HepG2 (cell line): Measurements from ENCODE around the gene DKKL1. TPM values are rescaled to one million over a fixed set of nuclear protein-coding genes. Genes with fewer than 3 reads are reported as not detected.
A peak's percentile ranks its signal among the peaks of the same experiment; 100 is the strongest.

Source experiments
- ARID2 ChIP-seq: sonication (generic); formaldehyde crosslinking; IDR thresholded peaks from 2 replicates; pipeline ENCODE4 v1.8.1; 2022; ENCODE audit warnings: mild to moderate bottlenecking, missing genetic modification reagents, borderline replicate concordance
- HOXA5 ChIP-seq: sonication (generic); formaldehyde crosslinking; IDR thresholded peaks from 2 replicates; pipeline ENCODE4 v1.4.0; 2020; ENCODE audit warnings: missing genetic modification reagents
- MYC ChIP-seq: sonication (generic); formaldehyde crosslinking; IDR thresholded peaks from 2 replicates; pipeline ENCODE4 v1.9.0; 2021; ENCODE audit warnings: missing genetic modification reagents, borderline replicate concordance
- SMARCE1 ChIP-seq: fragments of 450-650 bp; IDR thresholded peaks from 2 replicates; pipeline ENCODE4 v1.6.1; 2017; ENCODE audit warnings: borderline replicate concordance
- ZNF263 ChIP-seq: sonication (generic); formaldehyde crosslinking; IDR thresholded peaks from 2 replicates; pipeline ENCODE4 v1.4.0; 2020; ENCODE audit warnings: missing genetic modification reagents
- ZNF549 ChIP-seq: sonication (generic); formaldehyde crosslinking; IDR thresholded peaks from 2 replicates; pipeline ENCODE4 v1.5.0; 2020; ENCODE audit warnings: missing genetic modification reagents
- ZNF614 ChIP-seq: IDR thresholded peaks from 2 replicates; pipeline ENCODE4 v1.6.1; 2018; ENCODE audit warnings: missing biosample characterization, missing genetic modification reagents, inconsistent platforms, borderline replicate concordance
- ZNF792 ChIP-seq: IDR thresholded peaks from 2 replicates; pipeline ENCODE4 v1.6.1; 2016
- polyA plus RNA-seq, 8 experiments: library from polyadenylated mRNA; depleted of rRNA in 3 of 8; stranded (reverse) in 7 of 8; unstranded in 1 of 8; fragments of >200 nt; fragmentation: Illumina TruSeq in 4 of 8; extraction: Trizol in 4 of 8; gene quantifications; 2 replicates each; pipeline versions ENCODE4 v1.2.1 to v1.2.3, GENCODE V29; 2011 to 2016; ENCODE audit warnings: low read depth in 4 of 8, missing spikeins in 1 of 8, mixed read lengths in 1 of 8; ENCODE audit not compliant: insufficient read depth in 1 of 8
- total RNA-seq, 5 experiments: library from RNA; depleted of rRNA; stranded (reverse); fragments of >200 nt; fragmentation: Illumina TruSeq; extraction: Trizol; gene quantifications; 2 replicates each; pipeline ENCODE4 v1.2.3, GENCODE V29; 2016; ENCODE audit warnings: low read depth in 1 of 5
- TF ChIP-seq, protein P1 (sequence below): sonication (generic); formaldehyde crosslinking; IDR thresholded peaks from 2 replicates; pipeline ENCODE4 v1.5.0; 2020; ENCODE audit warnings: mild to moderate bottlenecking, missing genetic modification reagents, borderline replicate concordance
- TF ChIP-seq, protein P2 (sequence below): IDR thresholded peaks from 2 replicates; pipeline ENCODE4 v1.6.1; 2016
- TF ChIP-seq, protein P3 (sequence below): sonication (generic); formaldehyde crosslinking; IDR thresholded peaks from 2 replicates; pipeline ENCODE4 v1.4.0; 2020; ENCODE audit warnings: missing genetic modification reagents, low read depth, mild to moderate bottlenecking, borderline replicate concordance
- TF ChIP-seq, protein P4 (sequence below): sonication (generic); formaldehyde crosslinking; IDR thresholded peaks from 2 replicates; pipeline ENCODE4 v1.5.0; 2020; ENCODE audit warnings: mild to moderate bottlenecking, low read depth, missing genetic modification reagents, borderline replicate concordance
- TF ChIP-seq, protein P5 (sequence below), 2 experiments: fragments of 450-650 bp in 1 of 2; sonication (generic) in 1 of 2; formaldehyde crosslinking in 1 of 2; IDR thresholded peaks; 2 replicates each; pipeline versions ENCODE4 v1.6.1 to v1.8.0; 2016 to 2022; ENCODE audit warnings: antibody characterized with exemption in 1 of 2, mild to moderate bottlenecking in 1 of 2, missing genetic modification reagents in 1 of 2

Gene DKKL1
- total and polyA plus RNA-seq, 2 of the 13 experiments (the other 11 are each of a cell fraction or from before 2014, with no cell fraction given): 0.30 to 0.31 TPM

DNA sequence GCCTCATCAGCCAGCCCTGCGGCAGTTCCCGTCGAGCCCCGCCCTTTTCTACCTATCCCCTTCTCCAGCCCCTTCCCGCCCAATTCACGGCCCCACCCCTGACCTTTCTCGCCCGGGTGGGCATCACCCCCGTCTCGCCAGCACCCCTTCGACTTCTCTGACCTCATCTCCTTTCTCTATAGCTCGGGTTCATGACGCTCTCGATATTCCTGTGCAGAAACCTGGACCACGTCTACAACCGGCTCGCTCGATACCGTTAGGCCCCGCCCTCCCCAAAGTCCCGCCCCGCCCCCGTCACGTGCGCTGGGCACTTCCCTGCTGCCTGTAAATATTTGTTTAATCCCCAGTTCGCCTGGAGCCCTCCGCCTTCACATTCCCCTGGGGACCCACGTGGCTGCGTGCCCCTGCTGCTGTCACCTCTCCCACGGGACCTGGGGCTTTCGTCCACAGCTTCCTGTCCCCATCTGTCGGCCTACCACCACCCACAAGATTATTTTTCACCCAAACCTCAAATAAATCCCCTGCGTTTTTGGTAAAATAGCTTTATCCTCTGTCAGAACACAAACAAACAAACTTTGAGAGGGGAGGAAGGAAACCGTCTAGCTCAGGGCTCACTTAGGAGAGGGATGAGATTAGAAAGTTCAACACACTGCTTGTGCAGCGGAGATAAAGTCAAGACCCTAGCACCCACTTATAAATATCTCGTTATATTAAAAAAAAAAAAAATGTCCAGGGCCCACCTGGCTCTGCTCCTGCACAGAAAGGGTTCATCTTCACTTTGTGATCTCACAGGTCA, 23.4 kb upstream of the DKKL1 start (continued):
- TF ChIP-seq, protein P1, sequence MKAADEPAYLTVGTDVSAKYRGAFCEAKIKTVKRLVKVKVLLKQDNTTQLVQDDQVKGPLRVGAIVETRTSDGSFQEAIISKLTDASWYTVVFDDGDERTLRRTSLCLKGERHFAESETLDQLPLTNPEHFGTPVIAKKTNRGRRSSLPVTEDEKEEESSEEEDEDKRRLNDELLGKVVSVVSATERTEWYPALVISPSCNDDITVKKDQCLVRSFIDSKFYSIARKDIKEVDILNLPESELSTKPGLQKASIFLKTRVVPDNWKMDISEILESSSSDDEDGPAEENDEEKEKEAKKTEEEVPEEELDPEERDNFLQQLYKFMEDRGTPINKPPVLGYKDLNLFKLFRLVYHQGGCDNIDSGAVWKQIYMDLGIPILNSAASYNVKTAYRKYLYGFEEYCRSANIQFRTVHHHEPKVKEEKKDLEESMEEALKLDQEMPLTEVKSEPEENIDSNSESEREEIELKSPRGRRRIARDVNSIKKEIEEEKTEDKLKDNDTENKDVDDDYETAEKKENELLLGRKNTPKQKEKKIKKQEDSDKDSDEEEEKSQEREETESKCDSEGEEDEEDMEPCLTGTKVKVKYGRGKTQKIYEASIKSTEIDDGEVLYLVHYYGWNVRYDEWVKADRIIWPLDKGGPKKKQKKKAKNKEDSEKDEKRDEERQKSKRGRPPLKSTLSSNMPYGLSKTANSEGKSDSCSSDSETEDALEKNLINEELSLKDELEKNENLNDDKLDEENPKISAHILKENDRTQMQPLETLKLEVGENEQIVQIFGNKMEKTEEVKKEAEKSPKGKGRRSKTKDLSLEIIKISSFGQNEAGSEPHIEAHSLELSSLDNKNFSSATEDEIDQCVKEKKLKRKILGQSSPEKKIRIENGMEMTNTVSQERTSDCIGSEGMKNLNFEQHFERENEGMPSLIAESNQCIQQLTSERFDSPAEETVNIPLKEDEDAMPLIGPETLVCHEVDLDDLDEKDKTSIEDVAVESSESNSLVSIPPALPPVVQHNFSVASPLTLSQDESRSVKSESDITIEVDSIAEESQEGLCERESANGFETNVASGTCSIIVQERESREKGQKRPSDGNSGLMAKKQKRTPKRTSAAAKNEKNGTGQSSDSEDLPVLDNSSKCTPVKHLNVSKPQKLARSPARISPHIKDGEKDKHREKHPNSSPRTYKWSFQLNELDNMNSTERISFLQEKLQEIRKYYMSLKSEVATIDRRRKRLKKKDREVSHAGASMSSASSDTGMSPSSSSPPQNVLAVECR (CRISPR knock-in tag): peak; percentile 71; the same call in 1 of the 2 replicates
- no peak for TF ChIP-seq SMARCE1
- TF ChIP-seq ARID2: no peak
- no peak for TF ChIP-seq ZNF614 (CRISPR knock-in tag)
- TF ChIP-seq, protein P2, sequence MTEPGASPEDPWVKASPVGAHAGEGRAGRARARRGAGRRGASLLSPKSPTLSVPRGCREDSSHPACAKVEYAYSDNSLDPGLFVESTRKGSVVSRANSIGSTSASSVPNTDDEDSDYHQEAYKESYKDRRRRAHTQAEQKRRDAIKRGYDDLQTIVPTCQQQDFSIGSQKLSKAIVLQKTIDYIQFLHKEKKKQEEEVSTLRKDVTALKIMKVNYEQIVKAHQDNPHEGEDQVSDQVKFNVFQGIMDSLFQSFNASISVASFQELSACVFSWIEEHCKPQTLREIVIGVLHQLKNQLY (CRISPR knock-in tag): peak; percentile 76; the same call in 1 of the 2 replicates
- peak; percentile 74 for TF ChIP-seq MYC (CRISPR knock-in tag)
- TF ChIP-seq HOXA5 (CRISPR knock-in tag): no peak
- TF ChIP-seq, protein P3, sequence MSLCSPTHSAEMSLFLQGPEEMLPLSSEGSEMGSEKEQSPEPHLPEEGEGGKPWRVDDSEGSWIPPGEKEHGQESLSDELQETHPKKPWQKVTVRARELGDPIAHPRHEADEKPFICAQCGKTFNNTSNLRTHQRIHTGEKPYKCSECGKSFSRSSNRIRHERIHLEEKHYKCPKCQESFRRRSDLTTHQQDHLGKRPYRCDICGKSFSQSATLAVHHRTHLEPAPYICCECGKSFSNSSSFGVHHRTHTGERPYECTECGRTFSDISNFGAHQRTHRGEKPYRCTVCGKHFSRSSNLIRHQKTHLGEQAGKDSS (CRISPR knock-in tag): 0 out of 2 replicates have a peak, but pooled peaks have one; percentile 42
- no peak for TF ChIP-seq ZNF263 (CRISPR knock-in tag)
- no peak for TF ChIP-seq ZNF792 (CRISPR knock-in tag)
- TF ChIP-seq, protein P4, sequence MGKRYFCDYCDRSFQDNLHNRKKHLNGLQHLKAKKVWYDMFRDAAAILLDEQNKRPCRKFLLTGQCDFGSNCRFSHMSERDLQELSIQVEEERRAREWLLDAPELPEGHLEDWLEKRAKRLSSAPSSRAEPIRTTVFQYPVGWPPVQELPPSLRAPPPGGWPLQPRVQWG: no peak
- TF ChIP-seq, protein P5, sequence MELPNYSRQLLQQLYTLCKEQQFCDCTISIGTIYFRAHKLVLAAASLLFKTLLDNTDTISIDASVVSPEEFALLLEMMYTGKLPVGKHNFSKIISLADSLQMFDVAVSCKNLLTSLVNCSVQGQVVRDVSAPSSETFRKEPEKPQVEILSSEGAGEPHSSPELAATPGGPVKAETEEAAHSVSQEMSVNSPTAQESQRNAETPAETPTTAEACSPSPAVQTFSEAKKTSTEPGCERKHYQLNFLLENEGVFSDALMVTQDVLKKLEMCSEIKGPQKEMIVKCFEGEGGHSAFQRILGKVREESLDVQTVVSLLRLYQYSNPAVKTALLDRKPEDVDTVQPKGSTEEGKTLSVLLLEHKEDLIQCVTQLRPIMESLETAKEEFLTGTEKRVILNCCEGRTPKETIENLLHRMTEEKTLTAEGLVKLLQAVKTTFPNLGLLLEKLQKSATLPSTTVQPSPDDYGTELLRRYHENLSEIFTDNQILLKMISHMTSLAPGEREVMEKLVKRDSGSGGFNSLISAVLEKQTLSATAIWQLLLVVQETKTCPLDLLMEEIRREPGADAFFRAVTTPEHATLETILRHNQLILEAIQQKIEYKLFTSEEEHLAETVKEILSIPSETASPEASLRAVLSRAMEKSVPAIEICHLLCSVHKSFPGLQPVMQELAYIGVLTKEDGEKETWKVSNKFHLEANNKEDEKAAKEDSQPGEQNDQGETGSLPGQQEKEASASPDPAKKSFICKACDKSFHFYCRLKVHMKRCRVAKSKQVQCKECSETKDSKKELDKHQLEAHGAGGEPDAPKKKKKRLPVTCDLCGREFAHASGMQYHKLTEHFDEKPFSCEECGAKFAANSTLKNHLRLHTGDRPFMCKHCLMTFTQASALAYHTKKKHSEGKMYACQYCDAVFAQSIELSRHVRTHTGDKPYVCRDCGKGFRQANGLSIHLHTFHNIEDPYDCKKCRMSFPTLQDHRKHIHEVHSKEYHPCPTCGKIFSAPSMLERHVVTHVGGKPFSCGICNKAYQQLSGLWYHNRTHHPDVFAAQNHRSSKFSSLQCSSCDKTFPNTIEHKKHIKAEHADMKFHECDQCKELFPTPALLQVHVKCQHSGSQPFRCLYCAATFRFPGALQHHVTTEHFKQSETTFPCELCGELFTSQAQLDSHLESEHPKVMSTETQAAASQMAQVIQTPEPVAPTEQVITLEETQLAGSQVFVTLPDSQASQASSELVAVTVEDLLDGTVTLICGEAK (IDR thresholded peaks at IDR 0.05): no peak
- TF ChIP-seq, protein P5 (CRISPR knock-in tag; IDR thresholded peaks at IDR 0.05): no peak
- no peak for TF ChIP-seq ZNF549 (CRISPR knock-in tag)
